ENCODE measurements around the gene SH3YL1.

Gene SH3YL1

DNA sequence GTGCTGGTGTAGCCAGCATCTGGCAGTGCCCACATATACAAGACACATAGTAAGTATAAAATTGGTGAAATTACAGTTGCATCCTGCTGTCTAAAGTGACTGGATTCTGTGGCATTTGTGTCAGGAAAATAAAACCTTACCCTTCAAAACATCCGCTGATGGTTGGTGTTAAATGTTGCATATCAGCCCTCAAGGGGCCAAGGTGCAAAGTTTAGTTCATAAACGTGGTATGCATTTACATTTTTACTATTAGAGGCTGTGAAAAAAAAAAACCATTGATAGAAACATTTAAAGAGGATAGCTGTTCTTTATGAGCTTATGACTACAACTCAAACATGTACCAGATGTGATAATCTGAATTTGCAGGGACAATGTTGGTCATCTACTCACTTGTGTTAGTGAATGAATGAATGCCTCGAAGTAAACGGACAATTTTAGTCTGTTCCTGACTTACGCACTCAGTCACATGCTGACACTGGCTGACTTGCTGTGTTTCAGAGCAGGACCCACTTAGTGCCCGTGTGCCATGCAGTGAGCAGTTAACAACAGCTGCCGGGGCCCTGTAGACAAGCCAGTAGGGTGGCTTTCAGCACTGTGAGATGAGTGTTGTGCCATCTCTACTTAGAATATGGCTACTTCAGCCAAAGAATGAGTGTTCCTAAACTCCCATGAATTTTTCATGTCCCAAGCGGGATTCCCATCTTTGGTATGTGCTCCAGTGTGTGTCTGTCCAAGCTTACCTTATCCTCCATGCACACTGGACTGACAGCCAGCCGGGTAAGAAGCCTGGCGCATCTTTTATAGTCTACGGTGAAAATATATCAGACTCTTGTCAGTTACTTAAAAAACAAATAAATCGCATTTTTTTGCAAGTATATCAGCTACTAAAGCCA, 18.8 kb upstream of the SH3YL1 start:
- no peak for DNase-seq (ENCODE audit: low read depth in 2 of 3, low spot score in 2 of 3)

DNA sequence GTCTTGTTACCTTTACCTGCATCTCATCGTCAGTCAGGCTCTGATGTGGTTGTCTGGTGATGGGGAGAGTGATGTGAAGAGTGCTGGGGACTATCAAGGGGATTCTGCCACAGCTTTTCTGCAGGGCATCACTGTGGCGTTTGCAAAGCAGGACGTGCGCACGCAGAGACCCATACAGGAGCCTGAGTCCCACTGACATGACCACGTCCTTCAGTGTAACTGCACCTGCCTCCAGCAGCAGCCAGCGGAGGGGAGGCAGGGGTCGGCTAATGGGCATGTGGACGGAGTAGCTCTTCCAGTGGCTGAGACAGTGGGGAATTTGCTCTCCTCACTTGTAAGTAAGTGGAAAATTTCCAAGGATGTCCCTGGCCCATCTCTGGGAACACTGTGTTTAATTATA, 17.5 kb upstream of the SH3YL1 start:
- no peak for DNase-seq (ENCODE audit: low read depth in 2 of 3, low spot score in 2 of 3)

DNA sequence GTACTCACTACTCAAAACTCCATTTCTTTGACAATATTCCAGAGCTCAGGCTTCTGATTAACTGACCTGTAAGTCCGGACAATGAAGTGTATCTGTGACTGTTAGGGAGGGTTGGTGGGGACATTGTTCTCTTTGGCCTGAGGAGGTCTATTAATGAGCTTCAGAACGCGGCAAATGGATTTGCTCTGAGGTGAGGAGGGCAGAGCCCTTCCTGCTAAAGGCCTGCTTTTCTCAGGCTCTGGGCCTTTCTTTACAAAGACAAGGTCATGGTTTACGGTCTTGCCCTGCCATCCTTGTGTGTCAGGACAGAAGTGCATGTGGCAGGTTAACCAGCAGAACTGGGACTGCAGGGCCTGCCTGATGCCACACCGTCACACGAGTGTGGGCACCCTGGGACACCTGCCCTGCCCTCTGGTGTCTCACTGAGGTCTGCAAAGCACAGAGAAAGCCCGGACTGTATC, 16.8 kb upstream of the SH3YL1 start:
- no peak for DNase-seq (ENCODE audit: low read depth in 2 of 3, low spot score in 2 of 3)

DNA sequence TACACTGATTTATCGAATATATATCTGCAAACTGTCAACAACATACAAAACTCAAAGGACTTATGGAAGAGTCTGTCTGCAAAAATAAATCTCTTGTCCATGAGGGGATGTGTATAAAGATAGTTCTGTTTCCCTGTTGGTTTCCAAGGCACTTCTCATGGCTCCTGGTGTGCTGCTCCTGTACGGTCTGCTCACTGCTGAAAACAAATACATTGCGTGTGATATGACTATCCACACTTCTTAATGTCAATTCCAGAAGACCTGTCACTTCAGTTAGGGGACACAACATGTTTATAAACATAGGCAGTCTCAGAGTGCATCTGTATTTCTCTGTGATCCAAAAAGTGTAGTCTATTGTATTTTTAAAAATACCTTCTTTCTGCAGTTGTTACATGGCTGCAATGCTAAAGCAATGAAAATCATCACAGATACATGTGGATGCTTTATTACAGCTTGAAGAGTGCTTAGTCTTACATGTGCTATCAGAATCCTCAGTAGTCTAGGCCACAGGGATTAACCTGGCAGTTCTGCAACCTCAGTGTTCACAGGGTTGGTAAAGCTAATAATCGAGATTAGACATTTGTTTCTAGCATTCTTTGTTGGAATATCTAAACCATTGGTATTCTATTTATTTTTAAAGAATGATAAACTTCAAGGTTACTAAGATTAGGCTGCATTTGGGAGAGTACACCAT, 16.3 kb upstream of the SH3YL1 start:
- DNase-seq (ENCODE audit: low read depth in 2 of 3, low spot score in 2 of 3) = no peak

DNA sequence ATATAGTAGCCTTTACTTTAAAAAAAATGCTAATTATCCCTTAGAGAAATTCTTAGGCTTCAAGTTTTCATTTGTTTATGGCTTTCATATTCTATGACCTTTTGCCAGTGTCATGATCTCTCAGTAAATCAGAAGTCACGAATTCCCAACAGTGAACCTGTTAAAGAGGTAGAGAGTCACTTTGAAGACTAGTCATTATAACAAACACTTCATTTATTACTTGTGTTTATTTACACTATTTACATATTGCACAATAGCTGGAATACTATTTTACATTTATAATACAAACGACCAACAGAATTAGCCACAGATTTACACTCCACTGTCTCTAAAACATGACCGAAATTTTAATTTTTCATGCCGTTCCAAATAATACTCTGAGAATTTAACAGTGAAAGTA, 15.5 kb upstream of the SH3YL1 start:
- DNase-seq (ENCODE audit: low read depth in 2 of 3, low spot score in 2 of 3) = no peak

DNA sequence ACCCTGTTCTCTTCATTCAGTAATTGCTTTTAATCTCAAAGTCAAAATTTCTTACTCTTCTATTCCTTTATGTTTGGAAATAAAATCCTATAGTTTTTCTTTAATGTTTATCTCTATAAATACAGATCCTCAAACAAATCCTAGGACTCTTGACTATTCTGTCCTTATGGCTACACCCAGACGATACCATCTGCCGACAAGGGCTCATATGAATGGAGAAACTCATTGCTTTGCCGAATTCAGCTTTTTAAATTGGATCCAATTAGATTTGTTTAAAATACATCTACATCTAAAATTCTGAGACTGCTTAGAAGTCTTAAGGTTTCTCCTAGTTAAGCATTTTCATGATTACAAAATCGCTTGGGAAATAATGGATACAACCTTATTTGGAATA, 15.1 kb upstream of the SH3YL1 start:
- DNase-seq (ENCODE audit: low read depth in 2 of 3, low spot score in 2 of 3) = no peak

DNA sequence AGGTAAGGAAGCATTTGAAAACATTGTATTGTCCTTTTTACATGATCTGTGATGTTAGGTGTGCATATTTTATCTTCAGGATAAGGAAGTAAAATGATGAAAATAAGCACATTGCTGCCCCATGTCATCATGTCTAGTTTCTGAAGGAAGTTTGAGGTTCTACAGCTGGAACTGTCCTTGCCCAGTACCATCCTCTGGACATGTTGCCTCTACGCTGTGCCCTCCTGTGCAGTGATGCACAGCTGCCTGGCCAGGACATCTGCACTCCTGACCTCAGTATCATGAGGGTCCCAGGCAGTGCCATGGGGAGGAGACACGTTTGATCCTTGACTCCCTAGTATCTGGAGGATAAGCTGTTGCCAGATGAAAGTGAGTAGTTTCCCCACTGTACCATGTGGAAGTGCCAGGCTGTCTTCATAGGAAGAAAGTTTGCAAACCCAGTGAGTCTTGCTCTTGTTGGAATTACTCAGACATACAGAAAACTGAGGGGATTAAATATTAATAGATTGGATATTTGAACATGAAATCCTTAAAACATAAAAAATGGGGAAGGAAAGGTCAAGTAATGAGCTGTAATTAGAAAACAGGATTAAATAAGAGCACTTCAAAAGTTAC, 14.6 kb upstream of the SH3YL1 start:
- no peak for DNase-seq (ENCODE audit: low read depth in 2 of 3, low spot score in 2 of 3)

DNA sequence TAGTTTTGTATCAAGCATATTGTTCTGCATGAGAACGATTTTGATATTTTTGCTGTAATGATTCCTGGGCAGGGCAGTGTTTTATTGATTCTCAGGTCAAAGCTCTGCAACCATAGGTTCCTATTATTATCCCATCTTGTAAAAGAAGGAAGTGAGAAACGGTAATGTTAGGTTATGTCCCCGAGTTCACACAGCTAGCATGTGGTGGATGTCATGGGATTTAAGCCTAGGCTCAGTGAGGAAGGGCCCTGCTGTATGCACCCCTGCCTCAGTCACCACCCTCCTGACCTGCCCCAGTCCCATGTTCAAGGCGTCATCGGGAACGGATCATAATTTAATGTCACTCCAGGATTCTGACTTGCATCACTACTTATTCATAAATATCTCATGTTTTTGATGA, 11.6 kb upstream of the SH3YL1 start:
- DNase-seq (ENCODE audit: low read depth in 2 of 3, low spot score in 2 of 3) = no peak

DNA sequence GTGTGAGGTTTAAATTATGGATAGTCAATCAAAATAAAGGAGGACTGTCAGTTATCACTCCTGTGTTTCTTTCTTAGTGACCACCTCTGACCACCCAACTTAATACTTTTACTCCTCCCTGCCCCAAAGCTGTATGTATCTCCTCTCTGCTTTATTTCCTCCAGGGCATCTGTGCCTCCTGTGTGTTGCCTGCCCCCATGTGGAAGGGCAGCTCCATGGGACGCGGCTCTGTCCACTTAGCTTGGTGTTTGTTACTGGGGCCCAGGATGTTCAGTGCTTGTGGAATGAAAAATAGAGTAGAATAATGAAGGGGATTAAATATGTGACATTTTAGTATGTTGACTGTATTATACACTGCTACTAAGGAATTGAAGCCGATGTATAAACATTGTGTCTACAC, 10.7 kb upstream of the SH3YL1 start:
- no peak for DNase-seq (ENCODE audit: low read depth in 2 of 3, low spot score in 2 of 3)

DNA sequence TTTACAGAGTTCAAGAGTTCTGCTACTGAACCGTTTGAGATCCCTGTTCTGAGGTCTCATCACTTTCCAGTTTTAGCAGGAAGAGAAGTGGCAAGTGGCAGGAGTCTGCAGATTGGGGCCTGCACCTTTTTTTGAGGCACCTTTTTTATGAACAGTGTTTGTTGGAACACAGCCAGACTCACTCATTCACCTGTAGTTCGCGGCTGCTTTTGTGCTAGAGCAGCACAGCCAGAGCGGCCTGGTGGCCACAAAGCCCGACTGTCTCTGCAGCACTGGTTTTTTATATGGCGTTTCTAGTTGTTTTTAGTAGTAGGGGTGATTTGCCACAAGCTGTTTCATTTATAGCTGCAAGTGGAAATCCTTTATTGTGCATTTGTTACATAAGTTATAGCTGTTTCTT, 9.5 kb upstream of the SH3YL1 start:
- DNase-seq (ENCODE audit: low read depth in 2 of 3, low spot score in 2 of 3) = no peak

DNA sequence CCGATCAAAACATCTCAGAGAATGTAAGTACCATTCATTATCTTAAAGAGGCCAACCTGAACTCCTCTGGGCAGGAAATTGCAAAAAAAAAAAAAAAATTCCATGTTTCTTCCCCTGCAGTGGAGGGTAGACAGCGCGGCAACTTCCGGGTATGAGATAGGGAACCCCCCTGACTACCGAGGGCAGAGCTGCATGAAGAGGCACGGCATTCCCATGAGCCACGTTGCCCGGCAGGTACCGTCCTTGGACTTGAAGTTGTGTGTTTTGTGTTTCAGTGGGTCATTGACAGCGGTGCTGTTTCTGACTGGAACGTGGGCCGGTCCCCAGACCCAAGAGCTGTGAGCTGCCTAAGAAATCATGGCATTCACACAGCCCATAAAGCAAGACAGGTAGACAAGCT, 8.1 kb upstream of the SH3YL1 start:
- no peak for DNase-seq (ENCODE audit: low read depth in 2 of 3, low spot score in 2 of 3)

DNA sequence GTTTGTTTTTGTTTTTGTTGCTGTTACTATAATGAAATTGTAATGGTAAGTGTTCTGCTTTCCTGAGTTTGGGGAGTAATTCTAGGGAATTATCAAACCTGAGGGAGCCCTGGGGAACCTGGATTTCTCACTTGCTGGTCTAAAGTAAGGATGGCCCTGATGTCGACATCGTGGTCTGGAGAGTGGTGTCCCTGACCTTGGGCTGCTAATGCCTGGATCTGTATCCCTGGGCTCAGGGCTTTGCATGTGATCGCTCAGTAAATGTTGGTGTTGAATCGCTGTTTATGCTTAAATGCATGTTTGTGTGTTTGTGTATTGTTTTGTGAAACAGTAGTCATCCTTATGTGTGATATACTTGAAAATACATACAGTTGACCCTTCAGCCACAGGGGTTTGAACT, 7.0 kb upstream of the SH3YL1 start:
- DNase-seq (ENCODE audit: low read depth in 2 of 3, low spot score in 2 of 3) = no peak

DNA sequence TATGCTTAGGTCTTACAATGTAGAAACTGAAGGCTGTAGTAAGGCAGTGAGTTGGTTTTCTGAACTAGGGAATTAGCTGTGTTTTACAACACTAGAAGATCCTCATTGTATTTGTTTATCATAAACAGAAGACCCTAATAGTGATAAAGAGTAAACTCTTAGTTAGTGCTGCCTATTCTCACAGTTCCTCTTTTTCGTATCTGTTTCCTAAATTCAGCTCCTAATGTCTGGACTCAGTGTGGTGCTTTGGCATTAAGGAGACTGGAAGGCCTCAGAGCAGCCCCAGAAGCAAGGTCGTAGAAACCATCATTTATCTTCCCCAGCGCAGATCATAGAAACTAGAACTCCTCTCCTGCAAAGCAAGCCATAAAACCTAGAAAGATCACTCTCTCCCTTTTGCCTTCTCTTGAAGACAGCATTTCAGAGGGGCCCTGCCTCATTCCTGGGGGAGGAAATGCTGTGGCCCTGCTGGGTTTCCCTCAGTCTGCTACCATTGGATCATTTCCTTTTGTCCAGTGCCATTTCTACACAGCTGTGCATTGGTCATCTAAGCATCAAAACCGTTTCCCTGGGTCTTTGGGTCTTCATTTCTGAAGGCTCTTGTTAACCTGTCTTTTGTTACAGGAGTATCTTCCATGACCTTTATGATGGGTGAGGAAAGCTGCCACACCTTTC, 5.7 kb upstream of the SH3YL1 start:
- DNase-seq (ENCODE audit: low read depth in 2 of 3, low spot score in 2 of 3) = no peak

DNA sequence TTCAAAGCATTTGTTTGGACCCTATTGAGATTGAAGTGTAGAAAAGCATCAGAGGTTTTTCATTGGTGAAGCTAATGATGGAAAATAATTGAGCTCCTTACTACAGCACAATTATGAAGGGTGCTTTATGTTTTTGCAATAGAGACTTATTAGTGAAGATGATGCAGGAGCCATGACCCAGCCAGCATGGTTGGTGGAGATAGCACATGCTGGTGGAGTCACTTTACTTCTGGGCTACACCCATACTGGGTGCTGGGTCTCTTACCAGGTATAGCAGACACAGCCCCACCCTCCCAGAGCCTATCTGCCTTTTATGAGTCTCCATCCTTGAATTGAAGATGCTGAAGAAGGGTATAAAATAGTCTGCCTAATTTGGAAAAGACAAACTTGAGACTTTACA, 4.5 kb upstream of the SH3YL1 start:
- DNase-seq (ENCODE audit: low read depth in 2 of 3, low spot score in 2 of 3) = no peak

DNA sequence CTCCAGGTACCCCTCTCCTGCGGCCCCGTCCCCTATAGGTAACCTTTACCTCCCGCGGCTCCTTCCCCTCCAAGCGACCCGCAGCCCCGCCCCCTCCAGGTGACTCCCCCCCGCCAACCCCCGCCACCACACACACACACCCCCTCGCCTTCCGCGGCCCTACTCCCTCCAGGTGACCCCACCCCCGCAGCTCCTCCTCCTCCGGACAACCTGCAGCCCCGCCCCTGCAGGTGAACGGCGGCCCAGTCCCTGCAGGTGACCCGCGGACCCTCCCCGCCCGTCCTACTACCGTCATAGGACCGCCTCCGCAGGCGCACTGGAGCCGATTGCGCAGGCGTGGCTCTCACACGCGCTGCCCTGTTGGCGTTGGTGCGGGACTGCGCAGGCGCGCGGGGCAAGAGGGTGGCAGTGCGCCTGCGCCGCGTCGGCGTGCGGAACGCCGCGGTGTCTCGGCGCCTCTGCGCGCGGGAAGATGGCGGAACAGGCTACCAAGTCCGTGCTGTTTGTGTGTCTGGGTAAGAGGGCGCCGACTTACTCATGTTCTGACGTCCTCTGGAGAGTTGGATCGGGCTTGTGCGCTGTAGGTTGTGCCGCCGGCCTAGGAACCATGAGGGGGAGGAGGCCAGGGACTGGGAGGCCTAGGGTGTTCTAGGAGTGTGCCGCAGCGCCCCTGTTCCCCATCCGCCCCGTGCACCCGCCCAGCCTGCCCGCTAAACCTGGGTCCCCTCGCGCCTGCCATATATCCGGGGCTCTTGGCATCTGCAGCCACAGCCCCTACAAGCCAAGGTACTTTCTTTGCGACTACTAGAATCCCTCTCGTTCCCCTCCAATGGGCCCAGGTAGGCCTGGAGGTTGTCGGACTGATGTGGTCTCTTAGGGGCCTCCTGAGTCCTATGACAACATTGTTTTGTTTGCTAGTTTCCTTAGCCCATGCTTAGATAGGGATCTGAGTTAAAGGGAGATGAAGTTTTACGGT, 949 bp upstream of the SH3YL1 start, which contains the start of gene ACP1:
TSS of gene ACP1 (plus strand) at position 455 of the 976 bp plus-strand sequence. CDS start at position 473, 18 bp downstream.
- DNase-seq (ENCODE audit: low read depth in 2 of 3, low spot score in 2 of 3) = peak; percentile 78 to 95 (median 81)

DNA sequence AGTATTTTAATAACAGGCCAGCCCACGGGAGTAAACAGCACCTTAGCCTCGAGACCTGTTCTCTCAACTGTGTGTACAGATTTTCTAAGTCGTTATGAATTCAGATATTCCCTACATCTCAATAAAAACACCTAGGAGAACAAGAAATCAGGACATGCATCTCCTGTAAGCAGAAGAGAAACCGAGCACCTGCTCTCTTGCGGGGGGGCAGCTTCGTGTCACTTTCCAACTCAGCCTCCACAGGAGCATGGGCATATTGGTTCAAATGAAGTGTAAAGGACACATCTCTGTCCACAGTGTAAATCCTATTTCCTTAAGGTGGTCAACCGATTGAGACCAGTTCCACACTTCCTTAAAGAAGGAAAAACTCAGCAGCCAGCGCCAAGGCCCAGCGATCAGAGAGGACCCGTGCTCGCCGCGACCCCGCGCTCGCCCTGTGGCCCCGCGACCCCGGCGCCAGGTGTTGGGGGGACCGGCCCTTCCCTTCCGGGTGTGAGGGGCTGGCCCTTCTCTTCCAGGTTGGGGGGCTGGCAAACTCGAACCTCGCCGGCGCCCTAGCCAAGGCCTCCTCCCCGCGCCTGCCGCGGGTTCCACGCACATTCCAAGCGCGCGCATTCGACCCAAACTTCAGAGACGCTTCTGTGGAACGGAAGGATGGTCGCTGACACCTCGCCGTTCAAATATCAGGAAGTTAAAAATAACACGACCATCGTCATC, 652 bp downstream of the SH3YL1 start:
- no peak for DNase-seq (ENCODE audit: low read depth in 2 of 3, low spot score in 2 of 3)

DNA sequence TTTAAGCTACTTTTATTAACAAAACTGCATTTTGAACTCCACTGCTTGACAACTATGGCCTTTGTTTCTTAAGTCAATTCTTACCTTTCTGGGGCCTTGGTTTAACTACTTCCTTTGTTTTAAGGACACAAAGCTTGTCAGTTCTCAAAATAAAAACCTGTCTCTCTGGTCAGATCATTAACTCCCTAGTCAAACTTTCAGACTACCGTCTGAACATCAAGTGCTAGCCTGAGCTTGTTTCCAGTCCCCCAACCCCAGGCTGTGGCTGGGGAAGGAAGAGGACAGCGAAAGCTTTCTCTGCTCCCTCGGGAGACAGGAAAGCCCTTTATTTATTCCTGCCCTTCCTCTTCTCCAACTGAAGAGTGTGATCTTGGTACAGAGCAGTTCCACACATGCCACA, 1.7 kb downstream of the SH3YL1 start:
- DNase-seq (ENCODE audit: low read depth in 2 of 3, low spot score in 2 of 3) = no peak

DNA sequence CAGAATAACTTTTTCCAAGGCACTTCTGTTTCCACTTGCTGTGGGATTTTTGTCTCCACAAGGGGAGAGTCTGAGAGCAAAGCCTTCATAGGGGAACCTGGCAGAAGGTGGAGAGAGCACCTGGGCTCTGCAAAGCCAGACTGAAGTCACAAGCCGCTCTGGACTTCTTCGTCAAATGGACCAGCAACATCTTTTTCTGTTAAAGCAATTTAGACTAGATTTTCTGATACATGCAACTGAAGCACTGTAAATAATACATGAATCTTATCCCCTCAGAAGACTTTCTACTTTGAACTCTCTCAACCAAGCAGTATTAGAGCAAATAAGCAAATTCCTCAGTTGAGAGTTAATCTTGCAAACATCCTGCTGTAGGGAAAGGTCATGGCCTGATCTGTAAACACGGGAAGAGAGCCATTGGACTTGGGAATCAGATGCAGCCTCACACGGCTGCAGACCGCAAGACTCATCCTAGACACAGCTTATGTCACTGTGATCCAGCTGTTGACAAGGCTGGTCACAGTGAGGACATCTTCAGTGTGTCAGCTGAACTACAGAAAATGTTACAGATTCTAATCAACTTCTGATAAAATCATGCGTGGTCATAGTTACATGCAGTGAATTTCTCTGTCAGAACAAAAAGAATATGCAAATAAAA, 3.2 kb downstream of the SH3YL1 start:
- DNase-seq (ENCODE audit: low read depth in 2 of 3, low spot score in 2 of 3) = no peak

DNA sequence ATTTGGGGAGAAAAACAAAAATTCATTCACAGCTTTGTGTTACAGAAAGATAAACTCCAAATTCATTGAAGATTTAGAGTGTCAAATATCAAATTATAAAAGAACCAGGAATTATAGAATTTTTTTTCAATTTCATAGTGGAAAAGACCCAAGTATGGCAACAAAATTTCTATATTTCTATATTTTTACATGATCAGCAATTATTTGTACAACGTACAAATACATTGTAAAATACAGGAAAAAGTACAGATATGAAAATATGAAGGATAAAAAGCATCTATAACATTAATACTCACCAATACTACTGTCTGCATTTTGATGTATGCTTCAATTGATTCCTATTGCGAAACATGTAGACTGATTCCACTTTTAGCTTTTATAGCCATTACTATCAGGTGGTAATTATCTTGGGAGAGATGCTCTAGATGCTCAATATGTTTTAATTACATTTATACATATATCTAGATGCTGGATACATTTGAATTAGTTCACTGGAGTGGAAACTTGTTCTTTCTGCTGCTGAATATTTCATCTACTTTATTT, 4.0 kb downstream of the SH3YL1 start:
- no peak for DNase-seq (ENCODE audit: low read depth in 2 of 3, low spot score in 2 of 3)

Data from activated CD8-positive, alpha-beta memory T cell treated with anti-CD3 and anti-CD28 coated beads for 48 hours (primary cell).